Measurements from ENCODE around the gene GDI1. TPM values are rescaled to one million over a fixed set of nuclear protein-coding genes. Genes with fewer than 3 reads are reported as not detected.

GDI1 gene
- total and polyA plus RNA-seq, 10 of the 15 experiments (the other 5 are each of a cell fraction or from before 2014, with no cell fraction given), result 0.92 to 102 (median 49.6) TPM

- 0 out of 2 replicates have a peak, but pooled peaks have one; percentile 16 for TF ChIP-seq RFX5 (IDR thresholded peaks at IDR 0.05; ENCODE audit: low read depth, low read length)
- no peak for TF ChIP-seq NFYA (IDR thresholded peaks at IDR 0.05; ENCODE audit: borderline replicate concordance, low read depth, low read length)
- TF ChIP-seq PBX3 (IDR thresholded peaks at IDR 0.05; ENCODE audit: insufficient replicate concordance, low read depth, low read length), result peak; percentile 9
- no peak for TF ChIP-seq SREBF2 (IDR thresholded peaks at IDR 0.05; ENCODE audit: low read length)
- no peak for TF ChIP-seq PAX5 (IDR thresholded peaks at IDR 0.05; ENCODE audit: borderline replicate concordance, low read depth, low read length)
- TF ChIP-seq POLR2AphosphoS5 (IDR thresholded peaks at IDR 0.05; ENCODE audit: low read length), result peak; percentile 76; the same call in 1 of the 2 replicates
- TF ChIP-seq USF2 (IDR thresholded peaks at IDR 0.05; ENCODE audit: borderline replicate concordance, low read depth, low read length), result no peak
- TF ChIP-seq POU2F2 (IDR thresholded peaks at IDR 0.05; ENCODE audit: borderline replicate concordance, low read depth, low read length), result peak; percentile 53; the same call in 1 of the 3 replicates
- TF ChIP-seq HCFC1 (IDR thresholded peaks at IDR 0.05; ENCODE audit: low read length), result peak; percentile 41; the same call in 1 of the 2 replicates
- TF ChIP-seq CTCF (IDR thresholded peaks at IDR 0.05 in 2 of 3, conservative IDR thresholded peaks at IDR 0.05 in 1 of 3; ENCODE audit: control insufficient read depth in 2 of 3, extremely low read depth in 1 of 3, insufficient read depth in 1 of 3, low read depth in 3 of 3, low read length in 3 of 3), result peak in 1 of 3 experiments; percentile 19; a peak in 1 of 6 replicates
- peak; percentile 17; the same call in 1 of the 2 replicates for TF ChIP-seq RB1 (IDR thresholded peaks at IDR 0.05; ENCODE audit: borderline replicate concordance)
- TF ChIP-seq ESRRA (IDR thresholded peaks at IDR 0.05; ENCODE audit: low read length), result no peak
- TF ChIP-seq BHLHE40 (IDR thresholded peaks at IDR 0.05; ENCODE audit: borderline replicate concordance in 1 of 2, low read depth in 2 of 2, low read length in 1 of 2), result peak in 1 of 2 experiments; percentile 44; a peak in 1 of 4 replicates
- no peak for TF ChIP-seq FOS (IDR thresholded peaks at IDR 0.05; ENCODE audit: borderline replicate concordance, extremely low read depth, insufficient read length)
- TF ChIP-seq KDM1A (IDR thresholded peaks at IDR 0.05; ENCODE audit: borderline replicate concordance), result no peak
- TF ChIP-seq ASH2L (IDR thresholded peaks at IDR 0.05; ENCODE audit: borderline replicate concordance, low read depth), result no peak
- TF ChIP-seq ZNF687 (IDR thresholded peaks at IDR 0.05), result peak; percentile 42; the same call in 1 of the 2 replicates
- 0 out of 2 replicates have a peak, but pooled peaks have one; percentile 29 for TF ChIP-seq NFXL1 (IDR thresholded peaks at IDR 0.05; ENCODE audit: borderline replicate concordance)
- no peak for TF ChIP-seq TARDBP (IDR thresholded peaks at IDR 0.05; ENCODE audit: borderline replicate concordance)
- TF ChIP-seq POLR2AphosphoS2 (IDR thresholded peaks at IDR 0.05; ENCODE audit: low read depth, low read length), result 0 out of 2 replicates have a peak, but pooled peaks have one; percentile 23
Measured at GRCh38 chrX:154490414-154491083, 53.6 kb downstream of the GDI1 start, which contains the start of gene SLC10A3 (continued).
